ENCODE data around the gene CD52. TPM values are rescaled to one million over a fixed set of nuclear protein-coding genes. Genes with fewer than 3 reads are reported as not detected.

Gene CD52
- total RNA-seq, 1 experiment from 2014 or later, result not detected

- POLR2A ChIA-PET (ENCODE audit: low non-redundant PET), result no interaction called here
- CTCF ChIA-PET, result interaction anchor here (0.7 kb wide), 1 partner anchor 10 kb away, joined by 3 read pairs; no protein-coding TSS in a partner anchor
Observed at GRCh38 chr1:26287811-26288210, 29.9 kb upstream of the CD52 start.

GRCh38 chr1:26288311-26288941 lies 29.3 kb upstream of the CD52 start:
- ChIA-PET CTCF (interaction anchor here (0.6 to 0.7 kb wide), 2 partner anchors 9 to 45 kb away, joined by 3 read pairs; no protein-coding TSS in a partner anchor), POLR2A (ENCODE audit: low non-redundant PET) (no interaction called here)
- no peak for DNase-seq (ENCODE audit: low spot score)

More at GRCh38 chr1:26287811-26288210, 29.9 kb upstream of the CD52 start:
- no peak for DNase-seq (ENCODE audit: low spot score)
- intact Hi-C loops (cut with micrococcal nuclease; ENCODE audit: unreplicated experiment), result loop anchor here (5.0 kb wide), 1 partner anchor 129 kb away; no protein-coding TSS in a partner anchor
- H3K27me3 ChIP-seq (replicated peaks; ENCODE audit: insufficient read depth, low read depth, low read length, poor library complexity), result no peaks in the 10 kb centered on the region
- TF ChIP-seq EZH2 (IDR thresholded peaks at IDR 0.05; ENCODE audit: borderline replicate concordance, low read depth, low read length, poor library complexity, severe bottlenecking) (no peak), CTCF (conservative IDR thresholded peaks at IDR 0.05; ENCODE audit: low read depth, low read length) (no peak)
- H3K36me3 ChIP-seq (ENCODE audit: insufficient read depth, low read length, poor library complexity, severe bottlenecking), result no peaks in the 10 kb centered on the region
- H3K4me3 ChIP-seq (ENCODE audit: low read depth, low read length, poor library complexity, severe bottlenecking), result no peak overlapping the region
- H3K9me3 ChIP-seq (ENCODE audit: low read depth, low read length, poor library complexity, severe bottlenecking), result no peaks in the 10 kb centered on the region
- BruUV-seq (replicated peaks), result no TSS peak
- no peak overlapping the region for H3K27ac ChIP-seq (ENCODE audit: low read depth, low read length, poor library complexity, severe bottlenecking)
- peaks cover 12% of the 10 kb centered on the region for H3K4me1 ChIP-seq (ENCODE audit: insufficient read depth, low read length, poor library complexity, severe bottlenecking)

More at GRCh38 chr1:26288311-26288941, 29.3 kb upstream of the CD52 start:
- intact Hi-C loops (cut with micrococcal nuclease; ENCODE audit: unreplicated experiment), result loop anchor here (5.0 kb wide), 1 partner anchor 129 kb away; no protein-coding TSS in a partner anchor
- TF ChIP-seq EZH2 (IDR thresholded peaks at IDR 0.05; ENCODE audit: borderline replicate concordance, low read depth, low read length, poor library complexity, severe bottlenecking), result no peak
- no peak for TF ChIP-seq CTCF (conservative IDR thresholded peaks at IDR 0.05; ENCODE audit: low read depth, low read length)
- no peaks in the 10 kb centered on the region for H3K27me3 ChIP-seq (replicated peaks; ENCODE audit: insufficient read depth, low read depth, low read length, poor library complexity)
- BruUV-seq (replicated peaks), result no TSS peak
- H3K4me1 ChIP-seq (ENCODE audit: insufficient read depth, low read length, poor library complexity, severe bottlenecking), result peaks cover 12% of the 10 kb centered on the region
- H3K36me3 ChIP-seq (ENCODE audit: insufficient read depth, low read length, poor library complexity, severe bottlenecking), result no peaks in the 10 kb centered on the region
- no peaks in the 10 kb centered on the region for H3K9me3 ChIP-seq (ENCODE audit: low read depth, low read length, poor library complexity, severe bottlenecking)
- H3K4me3 ChIP-seq (ENCODE audit: low read depth, low read length, poor library complexity, severe bottlenecking), result no peak overlapping the region
- H3K27ac ChIP-seq (ENCODE audit: low read depth, low read length, poor library complexity, severe bottlenecking), result no peak overlapping the region

Measured in A673 (cell line).